ENCODE results near the gene S1PR4.
"Not testable (repeated sequence)": the region's sequence is repeated elsewhere in the genome, so short reads cannot be mapped to it uniquely, and the experiment has no call there.

The S1PR4 gene

DNA sequence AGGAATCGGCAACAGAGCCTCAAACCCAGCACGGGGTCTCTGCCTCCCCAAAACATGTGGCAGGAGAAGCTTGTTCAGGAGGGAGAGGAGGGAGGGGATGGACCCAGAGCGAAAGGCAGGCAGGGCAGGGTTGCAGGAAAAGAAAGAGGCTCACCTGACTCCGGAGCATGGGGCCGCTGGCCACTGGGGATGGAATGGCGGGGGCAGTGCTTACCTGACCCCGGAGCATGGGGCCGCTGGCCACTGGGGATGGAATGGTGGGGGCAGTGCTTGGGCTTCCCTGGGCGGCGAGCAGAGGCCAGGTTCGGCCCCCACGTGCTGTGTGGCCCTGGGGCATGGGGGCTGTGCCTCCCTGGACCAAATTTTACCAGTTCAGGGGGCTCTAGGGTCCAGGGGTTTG, 32.6 kb downstream of the S1PR4 start:
- DNase-seq: no peak

DNA sequence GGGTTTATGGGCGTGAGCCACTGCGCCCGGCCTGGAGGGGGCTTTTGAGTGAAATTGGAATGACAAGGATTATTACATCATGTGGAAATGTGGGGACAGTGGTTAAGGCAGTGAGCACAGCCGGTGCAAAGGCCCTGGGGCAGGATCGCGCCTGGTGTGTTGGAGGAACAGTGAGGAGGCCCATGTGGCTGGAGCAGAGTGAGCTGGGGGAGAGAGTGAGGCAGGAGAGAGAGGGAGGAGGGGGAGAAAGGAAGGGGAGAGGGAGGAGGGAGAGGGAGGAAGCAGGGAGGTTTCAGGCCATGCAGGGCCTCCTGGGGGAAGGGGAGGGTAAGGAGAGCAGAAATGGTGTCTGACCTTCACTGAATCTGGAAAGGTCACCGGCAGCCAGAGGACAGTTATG, 34.6 kb downstream of the S1PR4 start:
- DNase-seq: no peak

DNA sequence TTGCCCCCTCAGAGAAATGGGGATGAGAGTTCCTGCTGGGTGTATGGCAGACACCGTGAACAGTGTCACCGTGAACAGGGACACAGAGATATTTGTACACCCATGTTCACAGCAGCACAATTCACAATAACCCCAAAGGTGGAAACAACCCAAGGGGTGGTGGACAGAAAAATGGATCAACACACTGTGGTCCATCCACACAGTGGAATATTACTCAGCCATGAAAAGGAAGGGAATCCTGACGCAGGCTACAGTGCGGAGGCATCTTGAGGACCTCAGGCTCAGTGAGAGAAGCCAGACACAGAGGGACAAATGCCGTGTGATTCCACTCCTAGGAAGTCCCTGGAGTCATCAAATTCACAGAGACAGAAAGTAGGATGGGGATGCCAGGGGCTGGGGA, 38.3 kb downstream of the S1PR4 start:
- no peak for DNase-seq

DNA sequence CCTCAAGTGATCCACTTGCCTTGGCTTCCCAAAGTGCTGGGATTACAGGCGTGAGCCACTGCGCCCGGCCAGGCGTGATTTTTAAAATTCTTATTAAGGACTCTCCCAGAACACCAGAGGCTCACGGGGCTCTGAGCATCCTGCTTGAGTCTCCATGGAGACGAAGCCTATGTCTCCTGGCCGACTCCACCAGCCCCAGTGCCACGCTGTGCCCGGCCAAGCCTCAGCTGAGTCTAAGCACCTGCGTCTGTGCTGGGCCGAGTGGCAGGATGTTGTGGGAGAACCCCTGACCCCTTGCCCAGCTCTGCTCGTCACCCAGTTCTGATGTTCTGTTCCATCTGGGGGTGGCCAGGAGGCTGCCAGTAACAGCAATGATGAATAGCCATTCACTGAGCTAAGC, 42.0 kb downstream of the S1PR4 start:
- DNase-seq: peak in 3 of 51 donors; percentile 15 to 41 (median 25)

DNA sequence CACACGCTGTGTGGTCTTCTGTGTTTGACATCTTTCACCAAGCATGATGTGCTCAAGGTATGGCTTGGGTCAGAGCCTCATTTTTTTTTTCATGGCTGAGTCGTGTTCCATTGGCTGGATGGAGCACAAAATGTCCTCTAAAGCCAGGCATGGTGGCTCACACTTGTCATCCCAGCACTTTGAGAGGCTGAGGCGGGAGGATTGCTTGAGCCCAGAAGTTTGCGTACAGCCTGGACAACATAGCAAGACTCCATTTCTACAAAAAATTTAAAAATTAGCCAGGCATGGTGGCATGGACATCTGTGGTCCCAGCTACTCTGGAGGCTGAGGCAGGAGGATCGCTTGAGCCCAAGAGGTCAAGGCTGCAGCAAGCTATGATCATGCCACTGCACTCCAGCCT, 43.0 kb downstream of the S1PR4 start:
- DNase-seq: not testable (repeated sequence)

DNA sequence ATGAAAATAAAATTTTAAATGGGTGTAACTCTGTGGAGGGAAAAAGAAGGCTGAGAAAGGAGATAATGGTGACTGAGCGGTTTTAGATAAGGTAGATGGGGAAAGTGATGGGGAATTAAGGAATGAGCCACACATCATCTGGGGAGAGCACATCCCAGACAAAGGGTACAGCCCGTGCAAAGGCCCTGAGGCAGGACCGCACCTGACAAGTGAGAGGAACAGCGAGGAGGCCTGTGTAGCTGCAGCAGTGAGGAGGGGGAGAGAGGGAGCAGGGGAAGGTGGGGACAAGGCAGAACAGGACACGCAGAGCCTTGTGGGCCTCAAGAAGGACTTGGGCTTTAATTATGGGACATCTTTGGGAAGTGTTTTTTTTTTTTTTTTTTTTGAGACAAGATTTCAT, 44.1 kb downstream of the S1PR4 start:
- DNase-seq: no peak

DNA sequence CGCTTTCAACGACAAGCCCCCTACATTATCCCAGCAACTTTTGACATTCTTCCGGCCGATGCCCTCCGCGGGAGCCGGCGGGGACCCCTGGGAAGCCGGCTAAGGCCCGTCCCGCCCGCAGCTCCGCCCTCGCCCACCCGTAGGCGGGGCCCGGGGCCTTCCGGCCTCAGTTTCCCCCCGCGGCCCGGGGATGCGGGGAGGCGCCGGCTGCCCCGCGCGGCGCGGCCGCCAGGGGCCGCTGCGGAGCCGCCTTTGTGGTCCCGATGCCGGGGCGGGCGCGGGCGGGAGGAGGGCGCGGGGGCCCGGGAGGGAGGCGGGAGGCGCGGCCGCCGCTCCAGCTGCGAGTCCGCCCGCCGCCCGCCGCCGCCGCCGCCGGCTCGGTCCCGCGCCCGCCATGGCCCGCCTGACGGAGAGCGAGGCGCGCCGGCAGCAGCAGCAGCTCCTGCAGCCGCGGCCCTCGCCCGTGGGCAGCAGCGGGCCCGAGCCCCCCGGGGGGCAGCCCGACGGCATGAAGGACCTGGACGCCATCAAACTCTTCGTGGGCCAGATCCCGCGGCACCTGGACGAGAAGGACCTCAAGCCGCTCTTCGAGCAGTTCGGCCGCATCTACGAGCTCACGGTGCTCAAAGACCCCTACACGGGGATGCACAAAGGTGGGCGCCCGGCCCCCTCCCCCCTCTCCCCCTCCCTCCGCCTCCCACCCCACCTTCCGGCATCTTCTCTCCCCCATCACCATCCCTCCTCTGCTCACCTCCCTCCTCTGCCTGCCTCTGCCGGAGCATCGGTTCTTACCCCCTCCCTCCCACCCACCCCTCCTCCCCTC, 46.0 kb downstream of the S1PR4 start, which contains the start of gene CELF5:
CELF5 (plus strand) TSS at position 316 of the 823 bp plus-strand sequence; CDS start at position 395, 79 bp downstream.
- peak in 27 of 51 donors; percentile 16 to 78 (median 35) for DNase-seq

DNA sequence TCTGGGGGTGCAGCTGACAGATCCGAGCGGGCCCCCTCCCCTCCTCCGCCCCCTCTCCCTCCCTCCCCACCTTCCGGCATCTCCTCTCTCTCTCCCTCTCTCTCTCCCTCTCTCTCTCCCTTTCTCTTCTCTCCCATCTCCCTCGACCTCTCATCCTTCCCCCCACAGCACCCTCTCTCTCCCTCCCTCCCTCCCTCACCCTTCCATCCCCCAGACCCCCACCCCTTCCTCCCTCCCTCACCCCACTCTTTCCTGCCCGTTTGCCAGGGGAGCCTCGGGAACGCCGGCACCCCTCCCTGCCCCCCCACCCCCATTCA, 46.6 kb downstream of the S1PR4 start:
- no peak for DNase-seq

DNA sequence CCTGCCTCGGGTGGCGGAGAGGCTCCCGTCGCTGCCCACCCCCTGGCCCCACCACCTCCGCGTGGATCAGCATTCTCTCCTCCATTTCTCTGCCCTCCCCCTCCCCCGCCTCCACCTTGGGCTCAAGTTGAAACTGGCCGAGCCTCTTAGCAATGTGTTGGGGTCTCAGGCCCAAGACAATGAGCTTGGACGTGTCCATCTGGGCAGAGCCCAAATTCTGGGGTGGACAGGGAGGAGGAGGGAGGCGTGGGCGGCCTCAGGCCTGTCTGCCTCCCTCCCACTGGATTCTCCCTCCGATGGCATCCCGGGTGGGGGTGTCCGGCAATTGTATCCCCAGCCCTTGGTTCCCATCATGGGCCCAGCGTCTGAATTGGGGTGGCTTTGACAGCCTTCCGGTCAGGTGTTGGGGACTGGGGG, 47.1 kb downstream of the S1PR4 start:
- DNase-seq: peak in 1 of 51 donors; percentile 10

DNA sequence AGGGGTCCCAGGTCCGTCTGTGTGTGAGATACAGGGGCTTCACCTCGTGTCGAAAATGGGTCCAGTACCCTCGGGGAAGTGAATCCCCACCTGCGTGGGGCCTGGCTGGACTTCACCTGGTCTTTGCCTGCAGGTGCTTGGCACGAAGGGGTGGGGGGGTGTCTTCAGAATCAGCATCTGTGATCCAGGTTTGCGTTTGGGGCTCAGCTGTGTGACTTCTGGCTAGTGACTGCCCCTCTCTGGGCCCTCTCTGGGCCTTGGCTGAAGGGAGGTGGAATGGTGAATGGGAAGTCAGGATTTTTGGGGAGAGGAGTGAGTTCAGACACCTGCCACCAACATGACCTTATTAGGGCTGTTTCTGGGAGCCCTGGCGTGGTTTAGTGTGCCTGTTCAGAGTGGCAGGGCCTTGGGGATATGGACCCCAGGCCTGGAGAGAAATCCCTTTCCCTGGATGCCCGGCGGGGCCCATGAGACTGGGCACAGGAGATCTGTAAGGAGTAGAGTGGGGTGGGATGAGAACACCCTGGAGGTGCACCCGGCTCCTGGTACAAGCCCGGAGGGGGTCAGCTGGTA, 48.6 kb downstream of the S1PR4 start:
- DNase-seq: peak in 1 of 51 donors; percentile 32

DNA sequence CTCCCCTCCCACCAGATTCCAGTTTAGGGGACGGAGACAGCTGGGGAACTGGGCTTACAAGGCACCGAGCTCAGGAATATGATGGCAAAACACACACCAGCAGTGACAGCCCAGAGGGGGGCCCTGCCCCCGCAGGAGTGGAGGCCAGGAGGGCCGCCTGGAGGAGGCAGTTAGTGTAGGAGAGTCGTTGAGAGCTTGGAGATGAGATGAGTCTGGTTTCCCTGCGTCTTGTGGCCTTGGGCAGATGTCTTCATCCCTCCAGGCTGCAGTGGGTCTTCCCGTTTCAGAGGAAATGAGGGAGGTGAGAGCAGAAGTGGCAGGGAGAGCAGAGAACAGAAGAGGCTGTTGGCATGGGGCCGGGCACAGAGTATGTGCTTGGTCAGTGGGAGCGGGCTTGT, 50.8 kb downstream of the S1PR4 start:
- no peak for DNase-seq
